MCF 10A (cell line): ENCODE results near the gene IL17RC. TPM values are rescaled to one million over a fixed set of nuclear protein-coding genes. Genes with fewer than 3 reads are reported as not detected.

Experiments
- BruUV-seq: library from RNA; stranded (reverse); fragments of 400-500 nt; replicated peaks from 2 replicates; lab custom pipeline; 2021; lab: Mats Ljungman, UMichigan
- CTCF ChIA-PET: fragments of 300-600 bp; sonication (Branson Sonifier 250); formaldehyde crosslinking; extraction: SDS; loops from one replicate; lab custom pipeline; 2021; ENCODE audit warnings: antibody characterized with exemption, inconsistent platforms; lab: Yijun Ruan, JAX
- POLR2A ChIA-PET: fragments of 300-600, 350-650 bp; sonication (Branson Sonifier 250); formaldehyde crosslinking; extraction: SDS; loops from one replicate; lab custom pipeline; 2020; ENCODE audit warnings: antibody characterized with exemption, inconsistent platforms; lab: Yijun Ruan, JAX
- DNase-seq: peaks from one replicate; pipeline ENCODE4 v3.0.0-alpha.2; 2018; ENCODE audit not compliant: unreplicated experiment
- H3K27ac Mint-ChIP-seq: one replicate; pipeline ENCODE4 v1.8.0; 2022; ENCODE audit warnings: mild to moderate bottlenecking, low read depth, mixed read lengths; ENCODE audit not compliant: unreplicated experiment
- H3K27me3 Mint-ChIP-seq: one replicate; pipeline ENCODE4 v1.8.0; 2022; ENCODE audit warnings: mixed read lengths; ENCODE audit not compliant: insufficient read depth, unreplicated experiment
- H3K36me3 Mint-ChIP-seq: one replicate; pipeline ENCODE4 v1.8.0; 2022; ENCODE audit warnings: mild to moderate bottlenecking, moderate library complexity, mixed read lengths; ENCODE audit not compliant: insufficient read depth, unreplicated experiment
- H3K4me1 Mint-ChIP-seq: one replicate; pipeline ENCODE4 v1.8.0; 2022; ENCODE audit warnings: mixed read lengths; ENCODE audit not compliant: insufficient read depth, unreplicated experiment
- H3K4me3 Mint-ChIP-seq: one replicate; pipeline ENCODE4 v1.8.0; 2022; ENCODE audit warnings: mild to moderate bottlenecking, moderate library complexity, mixed read lengths; ENCODE audit not compliant: unreplicated experiment
- H3K9me3 Mint-ChIP-seq: one replicate; pipeline ENCODE4 v1.8.0; 2022; ENCODE audit warnings: mixed read lengths; ENCODE audit not compliant: unreplicated experiment
- intact Hi-C: fragments of 100-400 bp; cut with micrococcal nuclease; formaldehyde crosslinking; loops from 2 replicates; pipeline ENCODE4 v1.14.1; 2022
- total RNA-seq: library from RNA; stranded (reverse); gene quantifications from 2 replicates; pipeline ENCODE4 v1.2.3, GENCODE V29; 2022
- TF ChIP-seq, protein P1 (sequence below): fragments of 200-600 bp; IDR thresholded peaks from one replicate; pipeline ENCODE4 v1.8.0; 2022; ENCODE audit warnings: antibody characterized with exemption, mild to moderate bottlenecking; ENCODE audit not compliant: unreplicated experiment

The IL17RC gene
- total RNA-seq, 1 experiment from 2014 or later = 25.7 TPM

GRCh38 chr3:9884555-9885165, 32.2 kb upstream of the IL17RC start:
- TF ChIP-seq, protein P1, sequence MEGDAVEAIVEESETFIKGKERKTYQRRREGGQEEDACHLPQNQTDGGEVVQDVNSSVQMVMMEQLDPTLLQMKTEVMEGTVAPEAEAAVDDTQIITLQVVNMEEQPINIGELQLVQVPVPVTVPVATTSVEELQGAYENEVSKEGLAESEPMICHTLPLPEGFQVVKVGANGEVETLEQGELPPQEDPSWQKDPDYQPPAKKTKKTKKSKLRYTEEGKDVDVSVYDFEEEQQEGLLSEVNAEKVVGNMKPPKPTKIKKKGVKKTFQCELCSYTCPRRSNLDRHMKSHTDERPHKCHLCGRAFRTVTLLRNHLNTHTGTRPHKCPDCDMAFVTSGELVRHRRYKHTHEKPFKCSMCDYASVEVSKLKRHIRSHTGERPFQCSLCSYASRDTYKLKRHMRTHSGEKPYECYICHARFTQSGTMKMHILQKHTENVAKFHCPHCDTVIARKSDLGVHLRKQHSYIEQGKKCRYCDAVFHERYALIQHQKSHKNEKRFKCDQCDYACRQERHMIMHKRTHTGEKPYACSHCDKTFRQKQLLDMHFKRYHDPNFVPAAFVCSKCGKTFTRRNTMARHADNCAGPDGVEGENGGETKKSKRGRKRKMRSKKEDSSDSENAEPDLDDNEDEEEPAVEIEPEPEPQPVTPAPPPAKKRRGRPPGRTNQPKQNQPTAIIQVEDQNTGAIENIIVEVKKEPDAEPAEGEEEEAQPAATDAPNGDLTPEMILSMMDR = no peak
- Mint-ChIP-seq H3K36me3 (peaks cover 6% of the 10 kb centered on the region), H3K9me3 (no peaks in the 10 kb centered on the region), H3K4me3 (peak overlapping the region; percentile 53), H3K27me3 (no peaks in the 10 kb centered on the region), H3K27ac (peak overlapping the region; percentile 98), H3K4me1 (peaks cover 24% of the 10 kb centered on the region)
- peak; percentile 90 for DNase-seq
- intact Hi-C loops = no loop called here
- TSS peak; percentile 98 for BruUV-seq
- CTCF ChIA-PET = interaction anchor here (0.6 to 2.9 kb wide), 14 partner anchors 9 to 77 kb away, joined by 3 to 16 read pairs (median 4); partner anchors contain the start of gene CRELD1
- POLR2A ChIA-PET = interaction anchor here (0.6 to 4.9 kb wide), 22 partner anchors 9 to 488 kb away, joined by 3 to 70 read pairs (median 12); partner anchors contain the start of genes CRELD1, IL17RC, IL17RE and OGG1

DNA sequence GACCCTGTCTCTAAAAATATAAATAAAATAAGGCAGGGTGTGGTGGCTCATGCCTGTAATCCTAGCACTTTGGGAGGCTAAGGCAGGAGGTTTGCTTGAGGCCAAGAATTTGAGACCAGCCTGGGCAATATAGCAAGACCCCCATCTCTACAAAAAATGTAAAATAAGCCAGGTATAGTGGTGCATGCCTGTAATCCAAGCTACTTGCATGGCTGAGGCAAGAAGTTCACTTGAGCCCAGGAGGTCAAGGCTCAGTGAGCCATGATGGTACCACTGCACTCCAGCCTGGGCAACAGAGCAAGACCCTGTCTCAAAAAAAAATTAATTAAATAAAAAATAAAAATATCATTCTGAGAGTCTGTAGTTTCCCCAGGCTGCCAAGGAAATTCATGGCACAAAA, 30.6 kb upstream of the IL17RC start:
- no peaks in the 10 kb centered on the region for H3K27me3 Mint-ChIP-seq
- no TSS peak for BruUV-seq
- H3K4me1 Mint-ChIP-seq = peaks cover 27% of the 10 kb centered on the region
- peaks cover 16% of the 10 kb centered on the region for H3K36me3 Mint-ChIP-seq
- no peak overlapping the region for H3K27ac Mint-ChIP-seq
- no peak overlapping the region for H3K4me3 Mint-ChIP-seq
- TF ChIP-seq, protein P1 = no peak
- ChIA-PET POLR2A (interaction anchor here (0.6 to 4.9 kb wide), 6 partner anchors 9 to 43 kb away, joined by 3 to 70 read pairs (median 4); no protein-coding TSS in a partner anchor), CTCF (interaction anchor here (1.1 to 1.7 kb wide), 2 partner anchors 12 to 60 kb away, joined by 4 to 7 read pairs; no protein-coding TSS in a partner anchor)
- intact Hi-C loops = no loop called here
- no peak for DNase-seq
- H3K9me3 Mint-ChIP-seq = no peaks in the 10 kb centered on the region

GRCh38 chr3:9887480-9887879, 29.4 kb upstream of the IL17RC start:
- no peaks in the 10 kb centered on the region for H3K9me3 Mint-ChIP-seq
- TF ChIP-seq, protein P1 = no peak
- no peak overlapping the region for H3K27ac Mint-ChIP-seq
- no peaks in the 10 kb centered on the region for H3K27me3 Mint-ChIP-seq
- no TSS peak for BruUV-seq
- H3K36me3 Mint-ChIP-seq = peaks cover 27% of the 10 kb centered on the region
- peaks cover 36% of the 10 kb centered on the region for H3K4me1 Mint-ChIP-seq
- ChIA-PET CTCF (interaction anchor here (0.7 to 1.1 kb wide), 2 partner anchors 10 to 59 kb away, joined by 3 to 4 read pairs; no protein-coding TSS in a partner anchor), POLR2A (interaction anchor here (1.5 kb wide), 1 partner anchor 25 kb away, joined by 6 read pairs; no protein-coding TSS in a partner anchor)
- no peak overlapping the region for H3K4me3 Mint-ChIP-seq
- no peak for DNase-seq
- intact Hi-C loops = no loop called here

- Mint-ChIP-seq H3K9me3 (no peaks in the 10 kb centered on the region), H3K36me3 (peaks cover 38% of the 10 kb centered on the region), H3K4me1 (peaks cover 43% of the 10 kb centered on the region), H3K27me3 (no peaks in the 10 kb centered on the region), H3K27ac (no peak overlapping the region), H3K4me3 (no peak overlapping the region)
- no peak for DNase-seq
- no TSS peak for BruUV-seq
- POLR2A ChIA-PET = interaction anchor here (1.0 to 2.9 kb wide), 4 partner anchors 9 to 38 kb away, joined by 3 to 11 read pairs (median 4); partner anchors contain the start of gene IL17RE
- TF ChIP-seq, protein P1 = no peak
- intact Hi-C loops = no loop called here
- CTCF ChIA-PET = interaction anchor here (0.7 to 1.1 kb wide), 2 partner anchors 24 to 58 kb away, joined by 3 to 4 read pairs; no protein-coding TSS in a partner anchor
Measured at GRCh38 chr3:9888540-9888939, 28.4 kb upstream of the IL17RC start.
